Lower leg skin (tissue), 3 donors: ENCODE measurements around the gene BAG3.
"Not testable (repeated sequence)": the region's sequence is repeated elsewhere in the genome, so short reads cannot be mapped to it uniquely, and the experiment has no call there.

Experiments used
- POLR2A ChIP-seq, 2 donors: fragments of 450-650 bp; IDR thresholded peaks; one replicate each; pipeline ENCODE4 v1.6.1; 2016 to 2017; ENCODE audit warnings: antibody characterized with exemption in 2 of 2, mild to moderate bottlenecking in 1 of 2, moderate library complexity in 1 of 2
- TF ChIP-seq, protein P1 (sequence below), 3 donors: fragments of 450-650 bp; IDR thresholded peaks; one replicate each; pipeline ENCODE4 v1.5.1; 2016; ENCODE audit warnings: antibody characterized with exemption in 3 of 3, mild to moderate bottlenecking in 3 of 3, moderate library complexity in 2 of 3

DNA sequence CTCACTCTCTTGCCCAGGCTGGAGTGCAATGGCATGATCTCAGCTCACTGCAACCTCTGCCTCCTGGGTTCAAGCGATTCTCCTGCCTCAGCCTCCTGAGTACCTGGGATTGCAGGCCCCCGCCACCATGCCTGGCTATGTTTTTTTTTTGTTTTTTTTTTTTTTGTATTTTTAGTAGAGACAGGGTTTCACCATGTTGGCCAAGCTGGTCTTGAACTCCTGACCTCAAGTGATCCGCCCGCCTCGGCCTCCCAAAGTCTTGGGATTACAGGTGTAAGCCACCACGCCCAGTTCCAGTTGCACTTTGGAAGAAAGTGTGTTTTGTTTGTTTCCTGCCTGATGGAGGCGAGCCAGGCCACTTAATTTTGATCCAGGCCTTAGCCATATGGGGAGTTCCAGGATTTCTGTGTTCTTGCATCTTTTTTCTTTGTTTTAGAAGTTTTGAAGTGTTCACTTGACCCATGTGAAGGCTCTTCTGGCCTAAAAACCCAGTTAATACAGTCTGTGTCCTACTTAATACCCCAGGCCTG is 11.0 kb downstream of the BAG3 start:
- TF ChIP-seq, protein P1, sequence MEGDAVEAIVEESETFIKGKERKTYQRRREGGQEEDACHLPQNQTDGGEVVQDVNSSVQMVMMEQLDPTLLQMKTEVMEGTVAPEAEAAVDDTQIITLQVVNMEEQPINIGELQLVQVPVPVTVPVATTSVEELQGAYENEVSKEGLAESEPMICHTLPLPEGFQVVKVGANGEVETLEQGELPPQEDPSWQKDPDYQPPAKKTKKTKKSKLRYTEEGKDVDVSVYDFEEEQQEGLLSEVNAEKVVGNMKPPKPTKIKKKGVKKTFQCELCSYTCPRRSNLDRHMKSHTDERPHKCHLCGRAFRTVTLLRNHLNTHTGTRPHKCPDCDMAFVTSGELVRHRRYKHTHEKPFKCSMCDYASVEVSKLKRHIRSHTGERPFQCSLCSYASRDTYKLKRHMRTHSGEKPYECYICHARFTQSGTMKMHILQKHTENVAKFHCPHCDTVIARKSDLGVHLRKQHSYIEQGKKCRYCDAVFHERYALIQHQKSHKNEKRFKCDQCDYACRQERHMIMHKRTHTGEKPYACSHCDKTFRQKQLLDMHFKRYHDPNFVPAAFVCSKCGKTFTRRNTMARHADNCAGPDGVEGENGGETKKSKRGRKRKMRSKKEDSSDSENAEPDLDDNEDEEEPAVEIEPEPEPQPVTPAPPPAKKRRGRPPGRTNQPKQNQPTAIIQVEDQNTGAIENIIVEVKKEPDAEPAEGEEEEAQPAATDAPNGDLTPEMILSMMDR (IDR thresholded peaks at IDR 0.05), result not testable (repeated sequence)
- TF ChIP-seq POLR2A (IDR thresholded peaks at IDR 0.05), result not testable (repeated sequence)
